Prostate gland (tissue), 2 donors: ENCODE measurements around the gene BNC2.

Experiments
- CTCF ChIP-seq, 4 experiments: fragments of 200-600 bp in 2 of 4; fragments of 450-650 bp in 2 of 4; sonication (generic) in 2 of 4; IDR thresholded peaks; 1 replicate in 3 of 4; 2 replicates in 1 of 4; pipeline ENCODE4 v1.5.1; 2016 to 2019; ENCODE audit warnings: antibody characterized with exemption in 4 of 4, mild to moderate bottlenecking in 2 of 4, moderate library complexity in 2 of 4
- POLR2A ChIP-seq: fragments of 450-650 bp; IDR thresholded peaks from one replicate; pipeline ENCODE4 v1.6.1; 2016; ENCODE audit warnings: antibody characterized with exemption, mild to moderate bottlenecking
- POLR2AphosphoS5 ChIP-seq: sonication (generic); formaldehyde crosslinking; IDR thresholded peaks from one replicate; pipeline ENCODE4 v1.6.1; 2017; ENCODE audit warnings: antibody characterized with exemption

DNA sequence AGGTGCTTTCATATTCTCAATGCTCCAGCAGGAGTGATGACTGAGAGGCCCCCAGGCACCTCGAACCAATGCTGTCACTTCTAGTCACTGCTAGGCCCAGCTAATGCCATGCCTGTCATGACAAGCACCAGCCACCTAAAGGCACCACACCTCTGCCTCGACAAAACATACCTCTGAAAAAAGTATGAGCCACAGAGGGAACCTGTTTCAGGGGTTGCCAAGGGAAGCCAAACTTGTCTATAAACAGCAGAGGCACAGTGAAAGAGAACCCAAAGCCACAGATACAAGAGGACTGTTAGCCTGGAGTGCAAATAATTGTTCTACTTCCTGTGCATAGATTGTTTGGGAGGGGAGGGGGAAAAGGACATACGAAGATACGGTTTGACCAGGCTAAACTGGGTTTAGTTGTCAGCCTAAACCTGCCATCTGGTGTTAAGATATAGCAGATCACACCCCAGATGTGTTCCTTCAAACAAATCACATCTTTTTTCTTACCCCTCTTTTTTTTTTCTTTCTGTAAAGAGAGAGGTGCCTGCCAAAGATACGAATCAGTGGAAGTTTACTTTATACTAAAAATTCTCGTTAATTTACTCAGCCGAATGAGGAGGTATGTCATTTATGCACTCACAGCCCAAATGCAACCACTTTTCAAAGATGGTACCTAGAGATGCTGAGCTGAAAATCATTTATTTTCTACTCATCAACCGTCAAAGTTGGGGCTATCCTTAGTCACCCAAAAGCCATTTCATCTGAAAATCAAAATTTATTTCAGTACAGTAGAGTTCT, 45.7 kb downstream of the BNC2 start:
- TF ChIP-seq CTCF (IDR thresholded peaks at IDR 0.05) (peak in 2 of 4 experiments; percentile 26 to 32), POLR2AphosphoS5 (peak; percentile 65), POLR2A (no peak)
